ENCODE data around the gene TP53AIP1.

TP53AIP1 gene

DNA sequence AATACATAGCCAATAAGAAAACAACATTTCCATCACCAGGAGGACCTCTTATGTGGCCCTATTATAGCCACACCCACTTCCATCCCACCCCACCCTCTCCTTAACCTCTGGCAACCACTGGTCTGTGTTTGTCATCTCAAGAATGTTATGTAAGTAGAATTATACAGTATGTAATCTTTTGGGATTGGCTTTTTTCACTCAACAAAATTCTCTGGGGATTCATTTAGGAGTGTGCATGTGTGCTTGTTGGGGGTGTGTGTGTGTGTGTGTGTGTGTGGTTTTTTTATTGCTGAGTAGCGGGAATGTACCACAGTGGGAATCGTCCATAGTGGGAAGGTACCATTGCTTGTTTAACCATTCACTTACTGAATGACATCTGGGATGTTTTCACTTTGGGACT, 46.3 kb downstream of the TP53AIP1 start:
- DNase-seq (ENCODE audit: low read depth): no peak
- no peak overlapping the region for H3K4me3 ChIP-seq (ENCODE audit: low read depth, low read length)
- TF ChIP-seq, protein P1, sequence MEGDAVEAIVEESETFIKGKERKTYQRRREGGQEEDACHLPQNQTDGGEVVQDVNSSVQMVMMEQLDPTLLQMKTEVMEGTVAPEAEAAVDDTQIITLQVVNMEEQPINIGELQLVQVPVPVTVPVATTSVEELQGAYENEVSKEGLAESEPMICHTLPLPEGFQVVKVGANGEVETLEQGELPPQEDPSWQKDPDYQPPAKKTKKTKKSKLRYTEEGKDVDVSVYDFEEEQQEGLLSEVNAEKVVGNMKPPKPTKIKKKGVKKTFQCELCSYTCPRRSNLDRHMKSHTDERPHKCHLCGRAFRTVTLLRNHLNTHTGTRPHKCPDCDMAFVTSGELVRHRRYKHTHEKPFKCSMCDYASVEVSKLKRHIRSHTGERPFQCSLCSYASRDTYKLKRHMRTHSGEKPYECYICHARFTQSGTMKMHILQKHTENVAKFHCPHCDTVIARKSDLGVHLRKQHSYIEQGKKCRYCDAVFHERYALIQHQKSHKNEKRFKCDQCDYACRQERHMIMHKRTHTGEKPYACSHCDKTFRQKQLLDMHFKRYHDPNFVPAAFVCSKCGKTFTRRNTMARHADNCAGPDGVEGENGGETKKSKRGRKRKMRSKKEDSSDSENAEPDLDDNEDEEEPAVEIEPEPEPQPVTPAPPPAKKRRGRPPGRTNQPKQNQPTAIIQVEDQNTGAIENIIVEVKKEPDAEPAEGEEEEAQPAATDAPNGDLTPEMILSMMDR (conservative IDR thresholded peaks at IDR 0.05; ENCODE audit: low read depth, low read length): no peak

DNA sequence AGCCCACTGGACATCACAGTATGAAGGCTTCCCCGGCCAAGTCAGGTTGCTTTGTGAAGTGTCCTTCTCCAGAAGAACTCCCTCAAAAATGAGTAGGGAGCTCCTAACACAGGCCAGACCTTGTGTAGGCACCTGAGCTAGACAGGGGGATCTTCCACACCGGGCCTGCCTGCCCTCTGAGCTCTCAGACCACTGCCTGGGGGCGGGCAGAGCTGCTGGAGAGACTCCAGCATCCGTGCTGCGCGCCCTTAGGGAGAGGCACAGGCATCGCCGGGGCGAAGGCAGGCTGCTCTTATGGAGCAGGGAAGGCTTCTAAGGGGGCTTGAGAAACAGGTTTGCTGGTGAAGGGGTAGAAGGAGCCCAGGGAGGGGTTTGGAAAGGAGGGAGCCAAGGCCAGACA, 47.1 kb downstream of the TP53AIP1 start:
- TF ChIP-seq, protein P1 (conservative IDR thresholded peaks at IDR 0.05; ENCODE audit: low read depth, low read length): no peak
- no peak for DNase-seq (ENCODE audit: low read depth)
- H3K4me3 ChIP-seq (ENCODE audit: low read depth, low read length): no peak overlapping the region

DNA sequence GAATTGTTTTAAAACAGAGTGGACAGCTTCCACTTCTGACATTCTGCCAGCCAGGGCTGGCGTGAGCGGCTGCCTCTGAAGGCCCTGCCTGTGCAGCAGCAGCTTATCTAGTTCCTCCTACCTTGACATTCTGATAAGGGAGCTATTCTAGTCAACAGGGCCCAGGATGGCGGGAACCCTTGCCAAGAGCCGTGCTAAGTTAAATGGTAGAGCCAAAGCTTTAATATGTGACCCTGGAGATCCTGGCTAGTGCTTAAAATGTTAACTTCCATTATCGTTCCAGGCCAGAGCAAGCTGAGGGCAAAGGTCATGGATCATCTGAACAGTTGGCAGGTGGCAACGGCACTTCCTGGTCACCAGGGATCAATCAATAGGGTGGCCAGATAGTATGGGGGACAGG, 48.0 kb downstream of the TP53AIP1 start:
- H3K4me3 ChIP-seq (ENCODE audit: low read depth, low read length): no peak overlapping the region
- TF ChIP-seq, protein P1 (conservative IDR thresholded peaks at IDR 0.05; ENCODE audit: low read depth, low read length): no peak
- no peak for DNase-seq (ENCODE audit: low read depth)

DNA sequence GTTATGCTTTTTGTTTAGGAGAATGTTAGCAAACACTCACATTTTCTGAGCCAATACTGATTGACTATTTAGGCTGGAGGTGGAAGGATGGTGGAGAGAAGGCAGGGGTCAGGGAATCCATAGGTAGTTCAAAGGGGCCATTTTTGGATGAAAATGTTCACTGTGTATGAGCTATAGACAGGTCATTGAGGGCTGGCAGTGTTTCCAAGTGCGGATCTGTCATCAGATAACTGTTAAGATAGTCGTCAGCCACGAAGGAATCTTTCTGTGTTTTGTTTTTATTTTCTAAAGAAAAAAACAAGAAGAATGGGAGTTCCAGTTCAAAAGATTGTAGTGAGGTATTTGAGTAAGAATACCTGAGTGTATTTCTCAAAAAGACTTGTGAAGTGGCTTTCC, 48.4 kb downstream of the TP53AIP1 start:
- no peak for DNase-seq (ENCODE audit: low read depth)
- TF ChIP-seq, protein P1 (conservative IDR thresholded peaks at IDR 0.05; ENCODE audit: low read depth, low read length): no peak
- H3K4me3 ChIP-seq (ENCODE audit: low read depth, low read length): no peak overlapping the region

DNA sequence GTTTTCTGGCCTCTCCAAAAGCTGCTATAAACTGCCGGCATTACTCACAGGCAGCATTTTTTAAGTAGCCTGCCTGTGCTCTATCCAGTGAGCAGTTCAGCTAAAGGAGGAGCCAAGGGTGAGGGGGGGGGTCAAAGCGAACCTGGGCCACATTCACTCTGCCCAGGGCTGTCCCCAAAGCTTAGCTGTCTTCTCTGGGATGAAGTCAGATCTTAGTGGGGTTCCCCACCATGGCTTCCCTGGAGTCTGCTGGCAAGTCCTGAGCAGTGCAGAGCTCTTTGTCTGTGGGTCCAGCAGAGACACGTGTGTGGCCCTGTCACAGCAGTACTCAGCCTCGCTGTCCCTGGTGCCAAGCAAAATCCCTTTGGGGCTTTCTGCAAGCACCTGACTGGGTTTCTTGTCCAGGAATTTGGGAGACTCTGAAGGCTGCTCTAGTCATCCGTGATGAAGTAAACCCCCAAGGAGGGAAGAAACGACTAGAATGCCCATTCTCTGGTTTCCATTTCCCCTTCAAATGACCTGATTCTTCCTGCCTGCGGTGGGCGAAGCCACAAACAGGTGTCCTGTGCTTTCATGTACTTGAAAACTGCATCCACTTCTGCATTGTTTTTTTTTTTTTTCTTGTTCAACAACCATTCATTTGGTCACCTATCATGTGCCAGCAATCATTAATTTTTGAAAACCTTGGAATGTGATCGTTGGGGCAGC, 48.9 kb downstream of the TP53AIP1 start:
- no peak for DNase-seq (ENCODE audit: low read depth)
- TF ChIP-seq, protein P1 (conservative IDR thresholded peaks at IDR 0.05; ENCODE audit: low read depth, low read length): no peak
- H3K4me3 ChIP-seq (ENCODE audit: low read depth, low read length): no peak overlapping the region

DNA sequence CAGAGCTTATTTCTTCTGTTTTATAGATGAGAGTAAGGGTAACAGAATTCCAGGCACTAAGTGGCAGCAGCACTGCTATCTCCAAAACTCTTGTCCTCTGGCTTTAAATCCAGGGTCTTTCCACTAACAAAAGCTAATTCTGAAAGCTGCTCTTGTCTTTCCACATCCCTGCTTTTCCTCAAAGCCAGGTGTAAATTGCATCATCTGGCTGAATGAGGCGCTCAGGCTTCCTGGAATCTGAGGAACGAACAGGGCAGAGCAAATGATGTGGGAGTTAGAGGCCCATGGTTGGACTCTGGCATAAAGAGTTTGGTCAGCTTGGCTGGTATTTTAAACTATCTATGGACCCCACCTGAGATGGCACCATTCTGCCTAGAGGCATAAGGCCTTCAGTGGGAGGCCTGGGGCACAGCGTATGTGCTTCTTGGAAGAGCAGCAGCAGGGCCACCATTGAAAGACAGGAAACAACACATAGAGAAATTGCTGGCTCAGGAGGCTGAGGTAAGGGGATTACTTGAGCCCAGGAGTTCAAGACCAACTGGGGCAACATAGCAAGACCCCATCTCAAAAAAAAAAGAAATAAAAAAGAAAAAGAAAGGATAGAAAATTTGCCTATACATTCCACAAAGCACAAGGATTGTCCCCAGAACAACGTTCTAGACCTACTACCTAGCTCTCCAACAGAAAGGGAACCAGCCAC, 49.7 kb downstream of the TP53AIP1 start:
- H3K4me3 ChIP-seq (ENCODE audit: low read depth, low read length): no peak overlapping the region
- DNase-seq (ENCODE audit: low read depth): no peak
- TF ChIP-seq, protein P1 (conservative IDR thresholded peaks at IDR 0.05; ENCODE audit: low read depth, low read length): no peak
